CD4-positive, alpha-beta T cell (primary cell): ENCODE data around the gene SAP30BP. TPM values are rescaled to one million over a fixed set of nuclear protein-coding genes. Genes with fewer than 3 reads are reported as not detected.

Experiments used
- ATAC-seq: fragments of 200-7000 bp; cut with Tn5 transposase; one replicate; pipeline ENCODE4 v1.10.0; 2022; ENCODE audit warnings: mild to moderate bottlenecking; ENCODE audit not compliant: poor library complexity
- CTCF ChIA-PET: fragments of 350-600 bp; sonication (Branson Sonifier 250); formaldehyde crosslinking; loops from one replicate; lab custom pipeline; 2021; ENCODE audit warnings: antibody characterized with exemption, inconsistent platforms; lab: Charles Lee
- POLR2A ChIA-PET: fragments of 350-600 bp; sonication (Branson Sonifier 250); formaldehyde crosslinking; loops from one replicate; lab custom pipeline; 2021; ENCODE audit warnings: antibody characterized with exemption, inconsistent platforms; lab: Charles Lee
- DNase-seq, 14 experiments: peaks; one replicate each; pipeline ENCODE4 v3.0.0-alpha.2; 2013 to 2020; ENCODE audit warnings: mixed read lengths in 2 of 14
- H3K27ac ChIP-seq, 2 donors: one replicate each; pipeline versions ENCODE4 v1.5.1 to v1.7.0; 2013; ENCODE audit warnings: low read length in 2 of 2, low read depth in 1 of 2, mild to moderate bottlenecking in 1 of 2
- H3K27me3 ChIP-seq, 2 experiments: 1 replicate in 1 of 2; 2 replicates in 1 of 2; pipeline versions ENCODE4 v1.6.1 to v1.7.0; 2013; ENCODE audit warnings: low read length in 2 of 2, control low read depth in 1 of 2, mild to moderate bottlenecking in 1 of 2, moderate library complexity in 1 of 2; ENCODE audit not compliant: insufficient read depth in 2 of 2, control insufficient read depth in 1 of 2
- H3K36me3 ChIP-seq: one replicate; pipeline ENCODE4 v1.6.1; 2013; ENCODE audit warnings: low read length, control low read depth; ENCODE audit not compliant: insufficient read depth
- H3K4me1 ChIP-seq: one replicate; pipeline ENCODE4 v1.6.1; 2013; ENCODE audit warnings: low read length, control low read depth; ENCODE audit not compliant: insufficient read depth
- H3K4me3 ChIP-seq: one replicate; pipeline ENCODE4 v1.5.1; 2013; ENCODE audit warnings: mild to moderate bottlenecking, low read length, moderate library complexity
- H3K9me3 ChIP-seq, 2 experiments: 1 replicate in 1 of 2; 2 replicates in 1 of 2; pipeline versions ENCODE4 v1.6.1 to v1.7.0; 2013; ENCODE audit warnings: low read length in 2 of 2, mild to moderate bottlenecking in 2 of 2, control low read depth in 1 of 2, moderate library complexity in 1 of 2; ENCODE audit not compliant: control insufficient read depth in 1 of 2, insufficient read depth in 1 of 2
- H3K27ac Mint-ChIP-seq: one replicate; pipeline ENCODE4 v1.8.0; 2020; ENCODE audit warnings: mixed read lengths
- H3K27me3 Mint-ChIP-seq: one replicate; pipeline ENCODE4 v1.8.0; 2021; ENCODE audit warnings: mixed read lengths
- H3K36me3 Mint-ChIP-seq: one replicate; pipeline ENCODE4 v1.8.0; 2021; ENCODE audit warnings: low read depth, mixed read lengths
- H3K4me1 Mint-ChIP-seq: one replicate; pipeline ENCODE4 v1.8.0; 2021; ENCODE audit warnings: low read depth, mixed read lengths
- H3K4me3 Mint-ChIP-seq: one replicate; pipeline ENCODE4 v1.8.0; 2020; ENCODE audit warnings: mild to moderate bottlenecking, mixed read lengths
- H3K9me3 Mint-ChIP-seq: one replicate; pipeline ENCODE4 v1.8.0; 2020; ENCODE audit warnings: mixed read lengths
- CTCF ChIP-seq: fragments of 200-600 bp; IDR thresholded peaks from one replicate; pipeline ENCODE4 v1.8.0; 2022; ENCODE audit warnings: antibody characterized with exemption, mild to moderate bottlenecking
- intact Hi-C, 2 experiments: fragments of 100-400 bp; cut with DNase I in 1 of 2; cut with micrococcal nuclease in 1 of 2; formaldehyde crosslinking; loops; one replicate each; pipeline versions ENCODE4 v1.15.1 to v1.9.0; 2023 to 2025; cut with DNase I, micrococcal nuclease
- total RNA-seq, 174 experiments: library from RNA in 2 of 174; stranded (reverse) in 2 of 174; gene quantifications; one replicate each; pipeline ENCODE4 v1.2.3 and lab custom pipeline; 2021 to 2026

SAP30BP gene
- total RNA-seq, 2 experiments from 2014 or later: 209 to 227 TPM

GRCh38 chr17:75641343-75641742, 25.8 kb upstream of the SAP30BP start:
- H3K27ac Mint-ChIP-seq: no peak overlapping the region
- H3K4me1 ChIP-seq: peaks cover 5% of the 10 kb centered on the region
- H3K4me3 ChIP-seq: no peak overlapping the region
- intact Hi-C loops: no loop called here
- H3K36me3 Mint-ChIP-seq: no peaks in the 10 kb centered on the region
- peaks cover 8% of the 10 kb centered on the region for H3K36me3 ChIP-seq
- no peak overlapping the region for H3K4me3 Mint-ChIP-seq
- POLR2A ChIA-PET: interaction anchor here (1.4 kb wide), 1 partner anchor 8 kb away, joined by 3 read pairs; the partner anchor contains the start of gene SMIM5
- no peak overlapping the region for H3K27ac ChIP-seq
- H3K9me3 Mint-ChIP-seq: no peaks in the 10 kb centered on the region
- no peak for TF ChIP-seq CTCF
- no peaks in the 10 kb centered on the region for H3K27me3 ChIP-seq
- H3K4me1 Mint-ChIP-seq: no peaks in the 10 kb centered on the region
- no peak for ATAC-seq
- no peaks in the 10 kb centered on the region for H3K9me3 ChIP-seq
- CTCF ChIA-PET: interaction anchor here (0.9 to 1.4 kb wide), 2 partner anchors 9 to 112 kb away, joined by 3 to 5 read pairs; no protein-coding TSS in a partner anchor
- DNase-seq: no peak
- no peaks in the 10 kb centered on the region for H3K27me3 Mint-ChIP-seq

DNA sequence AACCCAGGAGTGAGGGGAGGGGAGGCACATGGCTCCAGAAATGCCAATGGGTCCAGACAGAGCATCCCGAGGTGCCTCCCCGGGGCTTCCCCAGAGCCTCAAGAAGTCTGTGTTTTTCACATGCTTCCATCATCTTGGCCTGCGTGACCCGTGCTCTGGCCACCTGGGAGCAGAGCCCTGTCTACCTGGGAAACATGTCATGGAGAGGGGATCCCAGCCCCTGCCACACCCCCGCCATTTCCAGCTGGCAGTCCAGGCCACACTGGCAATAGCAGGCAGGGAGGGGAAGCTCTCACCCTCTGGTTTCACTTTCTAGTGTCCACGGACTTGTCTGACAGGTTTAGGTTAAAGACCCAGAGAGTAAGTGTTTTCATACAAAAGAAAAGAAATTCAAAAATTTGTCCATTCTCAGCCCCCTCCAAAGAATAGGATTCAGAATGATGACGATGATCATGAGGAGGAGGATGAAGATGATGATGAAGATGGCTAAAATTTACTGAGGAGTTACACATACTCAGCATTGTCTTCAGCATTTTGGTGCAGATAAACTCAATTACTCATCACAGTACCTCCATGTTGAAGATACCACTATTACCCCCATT, 24.9 kb upstream of the SAP30BP start:
- TF ChIP-seq CTCF: no peak
- no peaks in the 10 kb centered on the region for H3K27me3 ChIP-seq
- Mint-ChIP-seq H3K4me3 (no peak overlapping the region), H3K4me1 (no peaks in the 10 kb centered on the region), H3K27me3 (no peaks in the 10 kb centered on the region), H3K36me3 (no peaks in the 10 kb centered on the region), H3K9me3 (no peaks in the 10 kb centered on the region), H3K27ac (no peak overlapping the region)
- H3K4me1 ChIP-seq: peaks cover 8% of the 10 kb centered on the region
- POLR2A ChIA-PET: no interaction called here
- DNase-seq (no peak), ATAC-seq (no peak)
- CTCF ChIA-PET: no interaction called here
- H3K4me3 ChIP-seq: no peak overlapping the region
- peaks cover 11% of the 10 kb centered on the region for H3K36me3 ChIP-seq
- no peaks in the 10 kb centered on the region for H3K9me3 ChIP-seq
- H3K27ac ChIP-seq: no peak overlapping the region
- intact Hi-C loops: no loop called here

- CTCF ChIA-PET: no interaction called here
- H3K9me3 Mint-ChIP-seq: no peaks in the 10 kb centered on the region
- no peaks in the 10 kb centered on the region for H3K27me3 Mint-ChIP-seq
- H3K4me1 Mint-ChIP-seq: no peaks in the 10 kb centered on the region
- Histone ChIP-seq H3K9me3 (no peaks in the 10 kb centered on the region), H3K4me3 (no peak overlapping the region), H3K27me3 (no peaks in the 10 kb centered on the region), H3K36me3 (peaks cover 12% of the 10 kb centered on the region), H3K4me1 (peaks cover 8% of the 10 kb centered on the region), H3K27ac (no peak overlapping the region)
- H3K27ac Mint-ChIP-seq: no peak overlapping the region
- no peak for ATAC-seq
- intact Hi-C loops: no loop called here
- no peak for TF ChIP-seq CTCF
- no peak for DNase-seq
- H3K36me3 Mint-ChIP-seq: peaks cover 5% of the 10 kb centered on the region
- POLR2A ChIA-PET: no interaction called here
- no peak overlapping the region for H3K4me3 Mint-ChIP-seq
Observed at GRCh38 chr17:75642784-75643642, 24.1 kb upstream of the SAP30BP start.
